Mucosa of descending colon (tissue), 3 donors: ENCODE data around the gene RNF212. TPM values are rescaled to one million over a fixed set of nuclear protein-coding genes. Genes with fewer than 3 reads are reported as not detected.

Experiments
- ATAC-seq: fragments of 200-7000 bp; cut with Tn5 transposase; one replicate; pipeline ENCODE4 v1.9.1; 2020; ENCODE audit warnings: mild to moderate bottlenecking, moderate library complexity
- DNase-seq, 3 donors: peaks; one replicate each; pipeline ENCODE4 v3.0.0-alpha.2; 2020
- H3K36me3 ChIP-seq: fragments of 200-600 bp; one replicate; pipeline ENCODE4 v1.8.0; 2021; ENCODE audit warnings: low read depth, mild to moderate bottlenecking
- H3K4me1 ChIP-seq: fragments of 200-600 bp; one replicate; pipeline ENCODE4 v1.8.0; 2021; ENCODE audit warnings: low read depth, mild to moderate bottlenecking
- H3K4me3 ChIP-seq: fragments of 200-600 bp; one replicate; pipeline ENCODE4 v1.8.0; 2021; ENCODE audit warnings: mild to moderate bottlenecking
- H3K9me3 ChIP-seq: fragments of 200-600 bp; one replicate; pipeline ENCODE4 v1.8.0; 2021; ENCODE audit warnings: mild to moderate bottlenecking
- CTCF ChIP-seq: fragments of 200-600 bp; IDR thresholded peaks from one replicate; pipeline ENCODE4 v1.8.0; 2022; ENCODE audit warnings: antibody characterized with exemption, mild to moderate bottlenecking
- intact Hi-C, 2 donors: fragments of 100-400 bp; cut with DNase I in 1 of 2; cut with micrococcal nuclease in 1 of 2; formaldehyde crosslinking; loops; one replicate each; pipeline versions ENCODE4 v1.11.0 to v1.11.1; 2022; cut with DNase I, micrococcal nuclease
- total RNA-seq, 3 donors: library from RNA; stranded (reverse); fragmentation: NEBNext Ultra II Directional in 2 of 3; extraction: Animal tissue kit (Norgen Biotek cat#: 25700) in 2 of 3; gene quantifications; one replicate each; pipeline versions ENCODE4 v1.2.1 to v1.2.4, GENCODE V29; 2021 to 2023
- donor health status: DM: no; HTN: no; CAD: no; lungs with moderate emphysema.
- donor health status: DM: no; HTN: no; CAD: no.
- donor health status: DM: no; HTN: yes; CAD: no.

The RNF212 gene
- total RNA-seq, 3 donors from 2014 or later = 2.3 to 4.9 (median 3.9) TPM

DNA sequence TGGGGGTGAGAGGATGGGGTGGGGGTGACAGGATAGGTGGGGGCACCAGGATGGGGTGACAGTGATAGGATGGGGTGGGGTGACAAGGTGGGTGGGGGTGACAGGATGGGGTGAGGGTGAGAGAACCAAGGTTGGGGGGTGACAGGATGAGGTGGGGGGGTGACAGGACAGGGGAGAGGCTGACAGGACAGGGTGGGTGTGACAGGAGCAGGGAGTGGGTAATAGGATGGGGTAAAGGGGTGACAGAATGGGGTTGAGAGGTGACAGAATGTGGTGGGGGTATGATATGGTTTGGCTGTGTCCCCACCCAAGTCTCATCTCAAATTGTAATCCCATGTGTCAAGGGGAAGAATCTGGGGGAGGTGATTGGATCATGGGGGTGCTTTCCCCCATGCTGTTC, 26.0 kb downstream of the RNF212 start:
- DNase-seq = no peak
- intact Hi-C loops = no loop called here
- no peak for TF ChIP-seq CTCF

DNA sequence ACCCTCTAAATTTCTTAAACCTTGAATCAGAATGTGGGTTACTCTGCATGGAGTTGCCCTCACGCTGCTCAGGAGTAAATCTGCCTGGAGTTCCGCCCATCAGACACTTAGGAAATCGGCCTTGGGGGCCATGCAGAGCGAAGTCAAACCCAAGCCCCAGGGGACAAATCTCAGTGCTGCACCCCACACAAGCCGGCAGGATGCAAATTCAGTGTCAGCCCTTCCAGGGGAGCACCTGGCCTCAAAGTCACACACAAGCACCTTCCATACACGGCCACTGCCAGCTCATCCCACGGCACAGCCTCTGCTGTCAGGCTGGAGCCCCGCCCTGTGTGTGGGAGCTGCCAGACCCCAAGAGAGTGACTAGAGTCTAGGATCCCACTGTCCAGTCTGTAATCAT, 27.4 kb downstream of the RNF212 start:
- DNase-seq = no peak
- H3K36me3 ChIP-seq = no peaks in the 10 kb centered on the region
- H3K9me3 ChIP-seq = peaks cover 3% of the 10 kb centered on the region
- H3K4me1 ChIP-seq = peaks cover 3% of the 10 kb centered on the region
- TF ChIP-seq CTCF = no peak
- intact Hi-C loops = no loop called here
- no peak overlapping the region for H3K4me3 ChIP-seq
- no peak for ATAC-seq

More for the DNA sequence above, 26.0 kb downstream of the RNF212 start:
- ATAC-seq = no peak
- Histone ChIP-seq H3K9me3 (peaks cover 3% of the 10 kb centered on the region), H3K4me3 (no peak overlapping the region), H3K4me1 (peaks cover 2% of the 10 kb centered on the region), H3K36me3 (no peaks in the 10 kb centered on the region)

GRCh38 chr4:1085404-1085799, 28.0 kb downstream of the RNF212 start:
- Histone ChIP-seq H3K4me3 (no peak overlapping the region), H3K4me1 (peaks cover 3% of the 10 kb centered on the region), H3K9me3 (peaks cover 3% of the 10 kb centered on the region), H3K36me3 (no peaks in the 10 kb centered on the region)
- DNase-seq = no peak
- TF ChIP-seq CTCF = no peak
- intact Hi-C loops = no loop called here
- ATAC-seq = no peak

GRCh38 chr4:1084796-1085403, 28.5 kb downstream of the RNF212 start:
- no peak for ATAC-seq
- TF ChIP-seq CTCF = no peak
- intact Hi-C loops = no loop called here
- no peak overlapping the region for H3K4me3 ChIP-seq
- H3K4me1 ChIP-seq = peaks cover 3% of the 10 kb centered on the region
- H3K9me3 ChIP-seq = peaks cover 3% of the 10 kb centered on the region
- DNase-seq = no peak
- no peaks in the 10 kb centered on the region for H3K36me3 ChIP-seq

- peaks cover 3% of the 10 kb centered on the region for H3K4me1 ChIP-seq
- intact Hi-C loops = no loop called here
- no peak for DNase-seq
Observed at GRCh38 chr4:1084394-1084793, 29.0 kb downstream of the RNF212 start.

More at GRCh38 chr4:1084394-1084793, 29.0 kb downstream of the RNF212 start:
- no peak overlapping the region for H3K4me3 ChIP-seq
- no peak for TF ChIP-seq CTCF
- peaks cover 3% of the 10 kb centered on the region for H3K9me3 ChIP-seq
- no peaks in the 10 kb centered on the region for H3K36me3 ChIP-seq
- no peak for ATAC-seq
